ENCODE data around the gene RNASE13.

Gene RNASE13

GRCh38 chr14:21068521-21069387 is 34.1 kb upstream of the RNASE13 start:
- DNase-seq: peak in 39 of 42 donors; percentile 32 to 86 (median 64)
- intact Hi-C loops (cut with DNase I): no loop called here

- intact Hi-C loops (cut with DNase I): no loop called here
- DNase-seq: peak in 1 of 42 donors; percentile 16
Observed at GRCh38 chr14:21066882-21067502, 32.4 kb upstream of the RNASE13 start.

- intact Hi-C loops (cut with DNase I): no loop called here
- DNase-seq: no peak
Observed at GRCh38 chr14:21063479-21063878, 28.9 kb upstream of the RNASE13 start.

- no peak for DNase-seq
- intact Hi-C loops (cut with DNase I): no loop called here
Observed at GRCh38 chr14:21061347-21061668, 26.7 kb upstream of the RNASE13 start.

GRCh38 chr14:21060614-21061346 is 26.2 kb upstream of the RNASE13 start:
- intact Hi-C loops (cut with DNase I): no loop called here
- DNase-seq: no peak

- intact Hi-C loops (cut with DNase I): no loop called here
- DNase-seq: peak in 25 of 42 donors; percentile 7 to 66 (median 40)
Observed at GRCh38 chr14:21059842-21060613, 25.4 kb upstream of the RNASE13 start.

GRCh38 chr14:21058903-21059302 is 24.3 kb upstream of the RNASE13 start:
- DNase-seq: no peak
- intact Hi-C loops (cut with DNase I): no loop called here

GRCh38 chr14:21057803-21058675 is 23.4 kb upstream of the RNASE13 start, which contains the start of gene RNASE8:
RNASE8 (plus strand) TSS chr14:21057822; CDS start chr14:21057893, 71 bp downstream.
- no peak for DNase-seq
- intact Hi-C loops (cut with DNase I): no loop called here

GRCh38 chr14:21056520-21057163 is 22.0 kb upstream of the RNASE13 start:
- DNase-seq: no peak
- intact Hi-C loops (cut with DNase I): no loop called here

- intact Hi-C loops (cut with DNase I): no loop called here
- DNase-seq: no peak
Observed at GRCh38 chr14:21055432-21056117, 21.0 kb upstream of the RNASE13 start.

GRCh38 chr14:21054768-21055145 is 20.1 kb upstream of the RNASE13 start:
- DNase-seq: no peak
- intact Hi-C loops (cut with DNase I): no loop called here

- DNase-seq: no peak
- intact Hi-C loops (cut with DNase I): no loop called here
Observed at GRCh38 chr14:21054123-21054767, 19.6 kb upstream of the RNASE13 start.

GRCh38 chr14:21053184-21054122 is 18.8 kb upstream of the RNASE13 start:
- intact Hi-C loops (cut with DNase I): no loop called here
- DNase-seq: no peak

GRCh38 chr14:21050597-21050996 is 16.0 kb upstream of the RNASE13 start:
- intact Hi-C loops (cut with DNase I): no loop called here

GRCh38 chr14:21049271-21049673 is 14.7 kb upstream of the RNASE13 start:
- DNase-seq: no peak
- intact Hi-C loops (cut with DNase I): no loop called here

More at GRCh38 chr14:21050597-21050996, 16.0 kb upstream of the RNASE13 start:
- DNase-seq: no peak

- no peak for DNase-seq
- intact Hi-C loops (cut with DNase I): no loop called here
Observed at GRCh38 chr14:21048638-21049037, 14.0 kb upstream of the RNASE13 start.
